AG09319 (cell line): ENCODE data around the gene CMKLR1.

Source experiments
- DNase-seq: peaks from one replicate; pipeline ENCODE4 v3.0.0-alpha.2; 2010; ENCODE audit warnings: low read depth; ENCODE audit errors: extremely low read depth
- TF ChIP-seq, protein P1 (sequence below): IDR thresholded peaks from 2 replicates; pipeline ENCODE4 v1.5.1; 2011; ENCODE audit warnings: low read depth, mild to moderate bottlenecking, inconsistent platforms, low read length, moderate library complexity

Gene CMKLR1

DNA sequence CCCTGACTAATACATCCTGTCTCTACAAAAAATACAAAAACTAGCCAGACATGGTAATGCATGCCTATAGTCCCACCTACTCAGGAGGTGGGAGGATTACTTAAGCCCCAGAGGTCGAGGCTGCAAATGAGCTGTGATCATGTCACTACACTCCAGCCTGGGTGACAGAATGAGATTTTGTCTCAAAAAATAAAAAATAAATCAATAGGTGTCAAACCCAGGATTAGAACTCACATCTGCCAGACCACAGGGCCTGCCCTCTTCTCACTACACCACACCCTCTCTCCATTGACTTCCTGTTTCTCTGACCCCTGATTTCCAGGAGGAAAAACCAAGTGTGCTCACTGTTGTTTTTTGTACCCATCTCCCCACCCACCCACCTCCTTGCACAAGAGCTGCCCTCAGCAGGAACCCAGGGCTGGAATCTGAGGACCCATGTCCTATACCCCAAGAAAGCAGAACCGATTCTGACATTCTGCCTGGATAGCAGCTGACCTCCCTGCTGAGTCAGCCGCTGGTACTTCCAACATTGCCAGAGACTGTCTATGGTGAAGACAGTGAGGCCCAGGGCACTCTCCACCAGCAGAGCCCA lies 6.2 kb downstream of the CMKLR1 start:
- DNase-seq = peak; percentile 34
- TF ChIP-seq, protein P1, sequence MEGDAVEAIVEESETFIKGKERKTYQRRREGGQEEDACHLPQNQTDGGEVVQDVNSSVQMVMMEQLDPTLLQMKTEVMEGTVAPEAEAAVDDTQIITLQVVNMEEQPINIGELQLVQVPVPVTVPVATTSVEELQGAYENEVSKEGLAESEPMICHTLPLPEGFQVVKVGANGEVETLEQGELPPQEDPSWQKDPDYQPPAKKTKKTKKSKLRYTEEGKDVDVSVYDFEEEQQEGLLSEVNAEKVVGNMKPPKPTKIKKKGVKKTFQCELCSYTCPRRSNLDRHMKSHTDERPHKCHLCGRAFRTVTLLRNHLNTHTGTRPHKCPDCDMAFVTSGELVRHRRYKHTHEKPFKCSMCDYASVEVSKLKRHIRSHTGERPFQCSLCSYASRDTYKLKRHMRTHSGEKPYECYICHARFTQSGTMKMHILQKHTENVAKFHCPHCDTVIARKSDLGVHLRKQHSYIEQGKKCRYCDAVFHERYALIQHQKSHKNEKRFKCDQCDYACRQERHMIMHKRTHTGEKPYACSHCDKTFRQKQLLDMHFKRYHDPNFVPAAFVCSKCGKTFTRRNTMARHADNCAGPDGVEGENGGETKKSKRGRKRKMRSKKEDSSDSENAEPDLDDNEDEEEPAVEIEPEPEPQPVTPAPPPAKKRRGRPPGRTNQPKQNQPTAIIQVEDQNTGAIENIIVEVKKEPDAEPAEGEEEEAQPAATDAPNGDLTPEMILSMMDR = no peak

DNA sequence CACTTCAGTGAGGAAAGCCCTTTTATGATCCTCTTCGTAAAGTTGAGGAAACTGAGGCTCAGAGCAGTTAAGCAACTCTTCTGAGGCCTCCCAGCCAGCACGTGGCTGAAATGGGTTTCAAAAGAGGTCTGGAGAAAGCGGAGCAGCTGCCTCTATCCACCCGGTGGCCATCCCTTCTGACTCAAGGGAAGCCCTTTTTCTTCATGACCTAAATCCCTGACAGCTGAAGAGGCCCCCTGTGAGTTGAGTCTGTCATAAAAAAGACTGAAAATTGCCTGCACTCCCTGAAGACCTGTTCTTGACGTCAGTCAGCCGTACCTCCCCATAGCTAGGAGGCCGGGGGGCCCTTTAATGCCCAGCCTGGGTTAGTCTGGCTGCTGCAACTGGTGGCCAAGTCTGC lies 10.7 kb downstream of the CMKLR1 start:
- TF ChIP-seq, protein P1 = no peak
- no peak for DNase-seq

DNA sequence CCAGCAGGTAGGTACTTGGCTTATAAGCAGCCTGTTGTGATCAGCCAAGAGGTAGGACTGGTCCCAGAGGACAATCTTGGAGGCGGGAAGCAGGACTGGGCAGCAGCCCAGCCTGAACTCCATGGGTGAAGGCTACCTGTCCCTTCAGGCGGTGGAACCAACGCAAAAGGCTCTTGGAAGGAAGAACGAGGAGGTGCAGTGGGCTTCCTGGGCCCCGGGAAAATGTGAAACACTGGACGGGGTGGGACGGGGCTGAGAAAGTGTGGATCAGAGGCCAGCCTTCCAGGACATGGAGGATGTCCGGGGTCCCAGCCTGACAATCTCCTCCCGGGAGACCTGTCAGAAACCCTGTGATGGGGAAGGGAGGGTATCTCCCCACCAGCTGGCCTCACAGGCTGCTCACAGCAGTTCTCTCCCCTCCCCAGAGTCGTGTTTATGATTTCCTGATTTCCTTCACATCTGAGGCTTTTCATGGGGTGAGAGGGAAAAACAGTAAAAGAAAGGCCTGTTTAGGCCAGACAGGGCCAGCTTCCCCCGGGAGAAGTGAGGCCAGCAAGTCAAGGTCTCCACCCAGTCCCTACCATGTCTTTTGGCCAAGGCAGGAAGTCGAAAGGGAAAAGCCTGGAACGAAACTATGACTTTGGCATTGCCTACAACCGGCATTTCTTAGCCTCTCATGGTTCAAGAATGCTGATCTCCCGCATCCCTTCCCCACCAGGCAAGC lies 11.3 kb downstream of the CMKLR1 start:
- no peak for DNase-seq
- TF ChIP-seq, protein P1 = no peak

DNA sequence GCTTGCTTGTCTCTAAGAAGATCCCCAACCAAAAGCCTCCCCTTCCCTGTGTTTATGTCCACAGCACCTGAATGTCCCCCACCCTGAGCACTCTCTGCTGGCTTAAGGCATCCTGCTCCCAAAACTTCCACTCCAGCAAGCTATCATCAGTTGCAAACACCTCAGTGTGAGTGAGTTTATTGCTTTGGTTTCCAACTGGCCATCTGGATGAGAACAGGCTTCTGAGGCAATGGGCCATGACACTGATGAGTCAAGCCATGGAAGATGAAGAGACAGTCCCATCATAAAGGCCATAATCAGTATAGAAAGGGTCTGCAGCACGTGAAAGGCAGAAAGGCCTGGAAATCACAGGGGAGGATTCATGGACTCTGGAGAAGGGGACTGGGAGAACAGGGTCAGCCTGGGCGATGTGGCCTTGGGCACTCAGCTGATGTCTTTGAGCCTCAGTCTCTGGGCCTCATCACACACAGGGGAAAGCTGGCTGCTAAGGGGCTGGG lies 12.8 kb downstream of the CMKLR1 start:
- no peak for DNase-seq
- TF ChIP-seq, protein P1 = no peak

DNA sequence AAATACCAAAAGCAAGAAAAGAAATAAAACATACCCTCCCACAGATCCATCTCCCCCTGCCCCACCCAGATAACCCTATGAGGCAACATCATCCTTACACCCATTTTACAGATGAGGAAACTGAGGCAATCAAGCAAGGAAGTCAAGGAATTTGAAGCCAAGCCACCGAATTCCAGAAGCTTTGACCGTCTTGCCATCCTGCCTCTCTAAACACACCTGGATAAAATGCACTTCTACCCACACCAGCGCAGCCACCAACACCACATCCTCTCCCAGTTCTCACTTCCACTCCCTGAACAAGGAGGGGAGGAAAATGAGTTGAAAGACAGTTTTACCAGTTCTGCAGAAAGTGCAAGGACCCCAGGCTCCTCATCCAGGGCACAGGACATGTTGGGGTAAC lies 13.6 kb downstream of the CMKLR1 start:
- DNase-seq = no peak
- TF ChIP-seq, protein P1 = no peak

DNA sequence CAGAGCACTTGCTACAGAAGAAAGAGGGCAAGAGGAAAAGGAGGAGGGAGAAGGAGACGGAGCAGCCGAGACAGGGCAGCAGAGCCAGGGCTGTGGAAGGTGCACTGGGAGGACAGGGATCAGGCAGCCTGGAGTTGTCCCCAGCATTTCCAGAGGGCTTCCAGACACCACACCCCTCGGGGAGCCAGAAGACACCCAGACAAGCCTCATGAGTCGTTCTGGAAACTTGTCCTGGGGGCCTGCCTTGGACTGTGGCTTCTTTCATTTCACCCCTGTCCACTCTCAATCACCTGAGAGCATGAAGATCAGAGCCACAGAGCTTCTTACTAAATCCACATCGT lies 14.1 kb downstream of the CMKLR1 start:
- TF ChIP-seq, protein P1 = no peak
- DNase-seq = no peak

DNA sequence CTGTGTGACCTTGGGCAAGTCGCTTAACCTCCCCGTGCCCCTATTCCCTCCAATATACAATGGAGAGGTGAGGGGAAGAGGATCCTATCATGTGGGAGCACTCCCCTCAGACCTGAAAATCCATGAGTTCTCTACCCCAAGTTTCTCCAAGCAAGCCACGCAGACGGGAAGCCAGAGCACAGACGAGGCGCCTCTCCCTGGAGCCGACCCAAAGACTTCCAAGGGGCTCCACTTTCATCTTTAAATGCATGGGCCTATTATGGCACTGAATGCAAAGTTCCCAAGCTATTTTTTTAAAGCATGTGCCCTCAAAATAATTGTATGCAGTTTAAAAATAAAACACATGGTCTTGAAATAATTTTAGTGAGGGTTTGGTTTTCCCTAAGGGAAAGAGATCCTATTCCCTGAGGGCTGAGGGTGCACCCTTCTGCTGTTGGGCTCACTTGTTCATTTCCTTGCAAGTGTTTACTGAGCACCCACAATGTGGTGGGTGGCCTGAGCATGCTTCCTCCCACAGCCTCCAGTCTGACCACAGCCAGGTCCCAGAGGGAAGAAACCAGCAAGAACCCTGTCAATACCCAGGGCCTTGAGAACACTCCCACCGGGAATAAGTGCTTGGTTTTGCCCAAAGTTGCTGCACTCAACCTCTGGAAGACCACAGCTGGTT lies 14.6 kb downstream of the CMKLR1 start:
- TF ChIP-seq, protein P1 = no peak

More for the DNA sequence above, 14.6 kb downstream of the CMKLR1 start:
- no peak for DNase-seq
